Measurements from ENCODE around the gene ASPDH.

The ASPDH gene

DNA sequence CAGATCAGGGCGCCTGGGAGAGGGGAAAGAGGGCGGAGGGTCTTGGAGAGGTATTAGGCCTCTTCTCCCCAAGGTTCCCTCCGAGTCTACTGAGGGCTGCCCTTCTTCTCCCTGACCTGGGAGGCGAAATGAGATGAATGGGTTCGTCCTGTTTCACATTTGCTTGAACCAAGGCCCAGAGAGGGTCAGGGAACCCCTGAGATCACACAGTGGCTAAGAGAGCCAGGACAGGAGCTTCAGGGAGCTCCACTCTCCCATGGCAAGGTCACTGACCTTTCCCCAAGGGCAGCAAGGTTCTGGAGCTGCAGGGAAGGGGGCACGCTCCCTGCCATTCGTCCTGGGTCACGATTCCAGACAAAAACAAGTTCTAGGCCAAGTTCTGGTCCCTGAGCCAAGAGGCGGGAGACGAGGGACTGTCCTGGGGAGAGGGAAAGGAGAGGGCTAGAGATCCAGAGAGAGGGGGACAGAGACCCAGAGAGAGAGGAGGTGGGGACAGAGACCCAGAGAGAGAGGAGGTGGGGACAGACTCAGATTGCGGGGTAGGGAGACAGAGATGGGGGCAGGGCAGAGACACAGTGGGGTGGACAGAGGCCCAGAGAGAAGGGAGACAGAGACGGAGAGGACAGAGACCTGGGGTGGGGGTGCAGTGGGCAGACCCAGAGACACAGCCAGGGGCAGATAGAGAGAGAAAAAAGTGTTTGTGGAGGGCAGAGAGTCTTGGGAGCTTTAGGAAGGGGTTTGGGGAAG lies 541 bp downstream of the ASPDH start:
- no peak for DNase-seq

DNA sequence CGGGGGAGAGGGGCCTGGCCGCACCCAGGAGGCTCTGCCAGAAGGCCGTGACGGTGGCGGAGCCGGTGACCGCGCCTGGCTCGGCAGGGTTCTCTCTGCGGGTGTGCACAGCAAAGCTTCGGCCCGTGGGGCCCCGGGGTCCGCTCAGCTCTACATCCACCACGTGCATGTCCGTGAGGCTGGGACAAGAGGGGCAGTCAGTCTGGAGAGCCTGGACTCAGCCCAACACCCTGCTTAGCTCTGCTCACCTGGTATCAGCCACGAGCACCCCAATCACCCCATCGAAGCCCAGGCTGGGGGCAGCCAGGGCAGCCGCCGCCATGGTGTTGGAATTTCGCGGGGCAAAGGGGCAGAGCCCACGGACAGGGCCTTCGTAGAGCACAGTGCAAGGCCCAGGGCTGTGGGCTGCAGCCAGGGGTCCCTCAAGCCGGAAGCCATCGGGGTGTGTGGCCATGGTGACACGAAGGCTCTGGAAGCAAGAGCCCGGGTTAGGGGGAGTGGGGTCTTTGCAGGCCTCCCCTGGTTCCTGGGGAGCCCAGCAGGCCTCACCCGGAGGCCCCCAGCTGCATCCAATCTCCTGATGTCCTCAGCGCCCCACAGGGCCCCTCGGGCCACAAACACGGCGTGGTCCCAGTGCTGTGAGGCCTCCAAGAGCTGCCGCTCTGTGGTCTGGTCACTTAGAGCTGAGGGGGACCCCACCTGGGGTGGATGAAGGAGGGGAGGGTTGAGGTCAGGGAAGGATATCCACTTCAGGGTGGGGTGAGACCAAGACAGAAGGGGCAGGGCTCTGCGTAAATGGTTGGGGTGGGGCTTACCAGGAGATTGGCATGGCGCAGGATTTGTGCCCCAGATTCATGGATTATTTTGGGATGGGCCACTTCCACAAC lies 1.4 kb downstream of the ASPDH start:
- DNase-seq = no peak

DNA sequence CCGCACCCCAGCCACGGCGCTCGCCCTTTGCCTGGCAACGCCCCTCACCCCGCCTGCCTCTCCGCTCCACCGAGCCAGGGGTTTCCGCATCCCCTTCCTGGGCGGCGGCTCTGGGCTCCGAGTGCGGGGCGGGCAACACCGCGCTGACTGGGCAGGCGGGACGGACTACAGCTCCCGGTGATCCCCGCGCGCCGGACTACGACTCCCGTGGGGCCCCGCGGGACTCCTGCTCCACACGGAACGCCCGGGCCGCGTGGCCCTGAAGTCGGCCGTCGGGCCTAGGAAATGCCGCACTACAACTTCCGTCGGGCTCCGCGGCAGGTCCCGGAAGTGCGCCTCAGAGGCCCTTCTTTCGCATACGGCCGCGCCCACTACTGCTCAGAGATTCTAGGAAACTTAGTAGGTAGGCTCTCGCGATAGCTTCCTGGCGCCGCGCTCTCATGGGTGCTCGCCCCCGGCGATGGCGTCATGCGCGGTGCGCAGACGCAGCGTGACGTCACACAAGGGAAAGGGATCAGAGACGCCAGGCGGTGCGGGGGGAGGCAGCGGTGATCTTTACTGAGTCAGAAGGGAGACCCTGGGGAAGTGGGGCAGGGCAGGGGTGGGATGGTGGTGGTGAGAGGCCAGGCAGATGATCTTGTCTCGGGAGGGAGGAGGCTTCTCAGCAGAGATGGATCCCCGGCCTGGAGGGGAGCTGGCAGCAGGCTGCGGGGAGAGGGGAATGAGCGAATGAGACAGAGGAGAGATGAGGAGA lies 2.5 kb downstream of the ASPDH start, which contains the start of gene JOSD2:
TSS of gene JOSD2 (minus strand) at position 123 of the 754 bp plus-strand sequence. CDS start 760 bp downstream, outside the sequence.
- DNase-seq = peak; percentile 100

DNA sequence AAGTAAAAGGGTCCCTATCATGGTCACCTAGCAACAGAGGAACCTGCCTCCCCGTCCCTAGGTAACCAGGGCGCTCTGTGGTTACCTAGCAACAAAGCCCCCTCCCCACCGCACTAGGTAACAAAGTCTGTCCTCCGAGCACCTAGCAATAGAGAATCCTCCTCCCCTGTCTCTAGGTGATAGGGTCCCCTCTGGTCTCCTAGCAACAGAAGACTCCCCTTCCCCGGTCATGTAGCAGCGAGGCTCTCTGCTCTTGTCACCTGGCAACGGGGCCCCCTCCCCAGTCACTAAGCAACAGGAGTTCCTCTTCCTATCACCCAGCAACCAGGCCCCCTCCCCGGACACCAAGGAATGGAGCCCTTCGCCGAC lies 3.0 kb downstream of the ASPDH start:
- DNase-seq = peak; percentile 96

DNA sequence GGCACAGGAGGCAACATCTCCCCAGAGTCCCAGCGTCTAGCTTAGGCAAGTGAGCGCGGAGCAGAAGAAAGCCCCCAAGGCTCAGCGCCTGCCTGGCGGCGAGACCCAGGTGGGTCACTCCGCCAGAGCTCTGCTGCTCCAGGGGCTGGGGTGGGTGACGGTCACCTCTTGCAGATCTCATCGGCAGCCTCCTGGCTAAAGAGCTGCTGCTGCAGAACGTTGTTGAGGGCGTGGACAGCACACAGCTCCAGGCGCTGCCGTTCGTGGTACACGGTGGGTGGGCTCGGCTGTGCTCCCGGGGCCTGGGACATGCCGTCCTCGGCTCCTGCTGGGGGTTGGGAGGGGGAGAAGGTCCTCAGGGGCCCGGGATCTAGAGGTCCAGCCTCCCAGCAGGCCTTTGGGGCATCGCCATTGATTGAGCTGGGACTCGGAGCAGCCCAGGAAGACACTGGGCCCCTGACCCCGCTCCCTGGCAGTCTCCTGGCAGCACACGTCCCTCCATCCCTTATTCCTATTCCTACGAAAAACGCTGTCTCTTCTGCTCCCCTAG lies 3.5 kb downstream of the ASPDH start:
- no peak for DNase-seq

DNA sequence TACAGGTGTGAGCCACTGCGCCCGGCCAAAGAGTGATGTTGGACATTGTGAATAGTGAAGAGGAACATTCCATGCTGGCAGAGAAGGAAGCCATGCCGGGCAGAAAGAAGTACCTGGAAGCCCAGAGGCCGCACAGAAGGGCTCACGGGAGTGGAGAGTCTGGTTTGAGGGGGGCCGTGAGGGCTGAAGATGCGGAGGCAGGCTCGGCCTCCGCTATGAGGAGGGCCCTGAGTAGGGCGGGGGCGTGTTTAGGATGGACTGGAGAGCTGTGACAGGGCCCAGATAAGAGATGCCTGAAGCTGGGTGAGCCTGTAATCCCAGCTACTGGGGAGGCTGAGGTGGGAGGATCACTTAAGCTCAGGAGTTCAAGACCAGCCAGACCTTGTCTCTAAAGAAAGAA lies 4.3 kb downstream of the ASPDH start:
- DNase-seq = no peak

DNA sequence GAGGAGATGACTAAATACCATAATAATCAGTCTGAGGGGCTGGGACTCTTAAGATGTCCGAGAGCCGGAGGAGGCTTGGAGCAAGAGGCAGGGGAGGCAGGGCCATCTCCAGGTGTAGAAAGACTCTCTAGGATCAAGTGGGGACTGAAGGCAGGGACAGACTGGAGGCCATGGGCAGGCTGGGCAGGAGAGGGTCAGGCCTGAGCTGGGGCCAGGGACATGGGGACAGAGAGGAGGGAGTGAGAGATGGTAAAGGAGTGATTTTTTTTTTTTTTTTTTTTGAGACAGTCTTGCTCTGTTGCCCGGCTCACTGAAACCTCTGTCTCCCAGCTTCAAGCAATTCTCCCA lies 4.9 kb downstream of the ASPDH start:
- no peak for DNase-seq

DNA sequence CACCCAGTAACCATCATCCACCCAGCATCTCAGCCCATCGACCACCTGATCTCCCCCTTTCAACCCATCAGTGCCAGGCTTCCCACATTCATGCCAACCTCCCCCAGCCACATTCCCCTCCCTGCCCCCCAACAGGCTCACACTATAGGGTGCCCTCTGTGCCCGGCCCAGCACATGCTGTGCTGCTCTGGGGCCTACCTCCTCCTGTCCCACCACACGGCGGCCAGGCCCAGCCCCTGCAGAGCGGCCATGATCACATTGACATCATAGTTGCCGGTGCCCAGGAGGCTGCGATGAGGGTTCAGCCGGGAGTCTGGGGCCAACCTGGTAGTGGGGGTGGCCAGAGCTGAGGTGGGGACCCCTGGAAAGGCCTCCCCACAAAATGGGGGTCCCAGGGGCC lies 6.3 kb downstream of the ASPDH start:
- no peak for DNase-seq

DNA sequence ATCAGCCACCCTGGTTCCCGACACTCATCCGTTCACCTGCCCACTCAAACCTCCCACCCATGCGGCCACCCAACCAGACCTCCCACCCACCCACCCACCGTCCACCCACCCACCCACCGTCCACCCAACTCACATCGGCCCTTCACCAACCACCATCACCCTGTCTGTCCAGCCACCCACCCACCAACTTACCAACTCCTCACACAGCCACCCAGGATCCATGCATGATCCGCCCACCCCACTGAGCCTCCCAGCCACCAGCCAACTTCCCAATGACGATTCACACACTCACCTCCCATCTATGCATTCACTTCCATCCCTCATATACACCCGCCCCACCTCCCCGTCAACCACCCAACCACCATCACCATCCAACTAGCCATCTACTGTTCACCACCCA lies 7.0 kb downstream of the ASPDH start:
- no peak for DNase-seq

DNA sequence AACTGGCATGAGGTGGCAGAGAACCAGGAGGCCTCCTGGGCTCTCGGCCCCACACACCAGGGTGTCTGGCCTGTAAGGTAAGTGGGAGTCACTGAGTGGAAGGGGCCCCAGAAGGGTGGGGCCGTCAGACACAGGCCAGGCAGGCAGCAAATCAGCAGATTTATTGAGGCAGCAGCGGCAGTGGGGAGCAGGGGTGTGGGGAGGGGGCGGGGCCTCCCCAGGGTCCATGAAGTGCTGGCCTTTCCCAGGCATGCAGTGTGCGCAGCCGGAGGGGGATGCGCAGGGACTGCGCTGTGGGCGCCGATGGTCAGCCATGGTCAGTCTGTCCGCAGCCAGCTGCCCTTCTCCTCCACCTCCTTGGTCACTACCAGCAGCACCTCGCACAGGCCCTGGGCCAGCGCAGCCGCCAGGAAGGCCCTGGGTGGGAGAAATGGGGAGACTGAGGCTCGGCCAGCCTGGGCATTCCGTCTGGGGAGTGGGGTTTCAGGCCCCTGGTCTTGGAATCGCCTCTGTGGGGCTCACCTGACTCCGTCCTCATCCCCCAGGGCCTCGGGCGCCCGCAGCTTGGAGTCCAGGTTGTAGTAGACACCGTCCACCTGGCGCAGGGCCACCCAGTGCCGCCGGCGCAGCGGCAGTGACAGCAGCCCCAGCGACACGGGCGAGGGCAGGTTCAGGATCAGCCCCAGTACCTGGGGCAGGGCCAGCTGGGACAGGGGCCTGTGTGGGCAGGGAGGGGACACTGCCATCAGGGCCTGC lies 7.7 kb downstream of the ASPDH start:
- no peak for DNase-seq

DNA sequence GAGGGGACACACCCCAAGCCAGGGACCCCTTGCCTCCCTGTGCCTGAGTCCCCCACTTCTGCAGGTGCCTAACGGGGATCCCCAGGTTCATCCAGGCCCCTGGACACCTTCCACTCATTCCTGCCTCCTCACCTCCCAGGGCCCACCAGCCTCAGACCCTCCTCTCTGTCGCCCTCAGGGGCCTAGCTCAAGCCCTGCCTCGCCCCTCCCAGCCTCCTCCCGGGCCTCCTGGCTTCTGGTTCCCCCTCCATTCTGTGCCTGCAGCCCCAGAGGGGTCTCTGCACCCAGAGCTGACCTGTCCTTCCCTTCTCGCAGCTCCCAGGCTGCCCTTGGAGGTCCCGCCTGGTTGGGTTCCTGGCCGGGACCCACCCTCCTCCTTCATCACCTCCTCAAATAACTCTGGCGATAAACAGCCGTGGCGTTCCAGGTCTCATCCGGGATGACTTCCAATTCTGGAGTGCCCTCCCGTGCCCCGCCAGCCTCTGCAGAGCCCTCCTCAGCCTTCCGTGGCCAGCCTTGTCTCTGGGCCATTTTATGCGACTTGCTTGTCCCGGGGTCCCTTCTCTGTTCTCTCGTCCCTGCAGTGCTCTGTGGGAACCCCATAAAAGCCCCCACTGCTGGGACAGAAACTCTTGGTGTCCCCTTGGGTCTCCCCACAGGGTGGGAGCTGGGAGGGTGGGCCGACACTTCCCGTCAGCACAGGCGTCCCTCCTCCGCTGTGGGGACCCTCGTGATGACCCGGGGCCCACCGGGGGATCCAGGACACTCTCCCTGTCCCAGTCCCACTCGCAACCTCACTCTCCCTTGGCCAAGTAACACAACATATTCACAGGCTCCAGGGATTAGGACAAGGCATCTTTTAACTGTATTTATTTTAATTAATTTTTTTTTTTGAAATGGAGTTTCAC lies 11.9 kb downstream of the ASPDH start:
- no peak for DNase-seq

DNA sequence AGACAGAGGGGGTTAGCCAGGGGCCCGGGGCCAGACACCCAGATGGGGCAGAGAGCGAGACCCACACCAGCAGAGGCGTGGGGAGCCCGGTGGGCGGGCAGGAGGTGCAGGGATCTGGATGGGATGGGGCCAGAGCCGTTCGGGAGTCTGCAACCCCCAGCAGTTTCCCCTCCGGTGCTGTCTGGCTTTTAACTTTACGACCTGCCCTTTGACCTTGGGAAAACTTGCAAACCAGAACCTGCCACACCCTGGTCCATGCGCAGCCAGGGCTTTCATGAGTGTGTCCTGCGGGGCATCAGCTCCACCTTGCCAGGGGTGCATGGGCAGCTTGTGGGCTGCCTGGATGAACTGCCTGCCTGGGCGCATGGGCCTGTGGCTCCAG lies 12.5 kb downstream of the ASPDH start:
- DNase-seq = no peak

DNA sequence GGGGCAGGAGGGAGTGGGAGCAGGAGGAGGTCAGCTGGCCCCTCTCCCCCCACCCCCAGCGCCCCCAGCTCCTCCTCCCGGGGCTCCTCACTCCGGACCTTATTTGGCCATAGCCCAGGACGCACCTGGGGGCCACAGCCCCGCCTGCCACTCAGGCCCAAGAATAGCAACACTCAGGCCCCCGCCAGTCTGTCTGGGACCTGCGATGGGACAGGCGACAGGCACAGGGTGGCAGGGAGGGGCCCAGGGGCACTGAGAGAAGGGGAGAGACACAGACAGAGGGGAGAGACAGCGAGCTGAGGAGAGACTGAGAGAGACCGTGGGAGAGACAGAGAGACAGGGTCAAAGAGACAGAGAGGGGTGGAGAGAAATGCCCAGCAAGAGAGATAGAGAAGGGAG lies 13.0 kb downstream of the ASPDH start:
- no peak for DNase-seq

DNA sequence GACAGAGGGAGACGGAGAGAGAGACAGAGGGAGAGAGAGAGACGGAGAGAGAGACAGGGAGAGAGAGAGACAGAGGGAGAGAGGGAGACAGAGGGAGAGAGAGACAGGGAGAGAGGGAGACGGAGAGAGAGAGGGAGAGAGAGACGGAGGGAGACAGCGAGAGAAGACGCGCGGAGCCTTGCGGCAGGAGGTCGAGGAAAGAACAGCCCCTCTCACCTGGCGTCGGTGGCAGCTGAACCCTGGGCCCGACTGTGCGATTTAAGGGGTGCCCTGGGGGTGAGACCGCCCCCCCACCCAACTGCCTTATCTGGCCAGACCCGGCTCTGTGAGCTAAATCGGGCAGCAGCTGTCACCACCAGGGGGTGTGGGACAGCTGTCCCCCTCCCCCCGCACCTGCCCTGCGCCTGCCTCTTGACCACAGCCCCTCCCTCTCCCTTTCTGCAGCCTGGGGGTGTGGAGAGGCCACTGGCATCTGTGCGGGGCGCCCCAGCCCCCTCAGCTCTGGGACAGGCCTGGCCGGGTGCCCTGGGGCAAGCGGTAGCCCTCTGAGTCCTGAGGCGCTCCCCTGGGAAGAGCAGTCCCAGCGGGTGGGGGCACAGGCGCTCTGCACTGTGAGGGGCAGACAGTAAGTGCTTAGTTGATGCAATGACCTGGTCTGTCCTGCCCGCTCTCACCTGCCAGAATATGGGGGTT lies 13.5 kb downstream of the ASPDH start:
- DNase-seq = peak; percentile 71

DNA sequence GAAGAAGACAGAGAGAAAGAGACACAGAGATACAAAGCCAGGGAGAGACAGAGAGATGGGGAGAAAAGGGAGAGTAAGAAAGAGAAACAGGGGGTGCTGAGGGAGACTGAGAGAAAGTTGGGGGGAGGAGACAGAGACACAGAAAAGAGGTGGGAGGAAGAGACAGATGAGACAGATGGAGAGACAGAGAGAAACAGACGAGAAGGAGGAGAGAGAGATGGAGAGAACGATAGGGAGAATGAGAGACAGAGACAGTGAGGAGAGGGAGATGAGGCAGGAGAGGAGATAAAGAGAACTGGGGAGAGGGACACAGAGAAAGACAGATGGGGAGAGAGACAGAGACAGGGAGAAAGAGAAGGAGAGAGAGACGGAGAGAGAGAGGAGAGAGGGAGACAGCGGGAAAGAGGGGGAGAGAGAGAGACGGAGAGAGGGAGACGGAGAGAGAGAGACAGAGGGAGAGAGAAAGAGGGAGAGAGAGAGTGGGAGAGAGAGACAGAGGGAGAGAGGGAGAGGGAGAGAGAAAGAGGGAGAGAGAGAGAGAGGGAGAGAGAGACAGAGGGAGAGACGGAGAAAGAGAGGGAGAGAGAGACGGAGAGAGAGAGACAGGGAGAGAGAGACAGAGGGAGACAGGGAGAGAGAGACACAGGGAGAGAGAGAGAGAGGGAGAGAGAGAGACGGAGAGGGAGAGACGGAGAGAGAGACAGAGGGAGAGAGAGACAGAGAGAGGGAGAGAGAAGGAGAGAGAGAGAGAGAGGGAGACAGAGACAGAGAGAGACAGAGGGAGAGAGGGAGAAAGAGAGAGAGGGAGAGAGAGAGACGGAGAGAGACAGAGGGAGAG lies 15.3 kb downstream of the ASPDH start:
- no peak for DNase-seq

DNA sequence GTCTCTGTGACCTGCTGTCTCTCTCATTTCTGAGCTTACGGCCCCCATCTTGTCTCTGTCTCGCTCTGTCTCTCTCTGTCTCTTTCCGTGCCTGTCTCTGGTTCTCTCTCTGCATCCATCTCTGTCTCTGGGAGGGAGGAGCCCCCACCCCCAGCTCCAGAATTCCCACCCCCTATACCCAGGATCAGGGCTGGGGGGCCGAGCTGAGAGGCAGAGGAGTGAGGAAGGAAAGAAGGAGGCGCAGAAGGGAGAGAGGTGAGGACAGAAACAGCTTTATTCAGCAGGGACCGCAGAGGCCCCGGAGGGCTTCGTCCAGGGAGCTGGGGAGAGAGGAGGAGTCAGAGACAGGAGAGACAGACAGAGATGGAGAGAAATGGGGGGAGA lies 16.7 kb downstream of the ASPDH start:
- DNase-seq = no peak

DNA sequence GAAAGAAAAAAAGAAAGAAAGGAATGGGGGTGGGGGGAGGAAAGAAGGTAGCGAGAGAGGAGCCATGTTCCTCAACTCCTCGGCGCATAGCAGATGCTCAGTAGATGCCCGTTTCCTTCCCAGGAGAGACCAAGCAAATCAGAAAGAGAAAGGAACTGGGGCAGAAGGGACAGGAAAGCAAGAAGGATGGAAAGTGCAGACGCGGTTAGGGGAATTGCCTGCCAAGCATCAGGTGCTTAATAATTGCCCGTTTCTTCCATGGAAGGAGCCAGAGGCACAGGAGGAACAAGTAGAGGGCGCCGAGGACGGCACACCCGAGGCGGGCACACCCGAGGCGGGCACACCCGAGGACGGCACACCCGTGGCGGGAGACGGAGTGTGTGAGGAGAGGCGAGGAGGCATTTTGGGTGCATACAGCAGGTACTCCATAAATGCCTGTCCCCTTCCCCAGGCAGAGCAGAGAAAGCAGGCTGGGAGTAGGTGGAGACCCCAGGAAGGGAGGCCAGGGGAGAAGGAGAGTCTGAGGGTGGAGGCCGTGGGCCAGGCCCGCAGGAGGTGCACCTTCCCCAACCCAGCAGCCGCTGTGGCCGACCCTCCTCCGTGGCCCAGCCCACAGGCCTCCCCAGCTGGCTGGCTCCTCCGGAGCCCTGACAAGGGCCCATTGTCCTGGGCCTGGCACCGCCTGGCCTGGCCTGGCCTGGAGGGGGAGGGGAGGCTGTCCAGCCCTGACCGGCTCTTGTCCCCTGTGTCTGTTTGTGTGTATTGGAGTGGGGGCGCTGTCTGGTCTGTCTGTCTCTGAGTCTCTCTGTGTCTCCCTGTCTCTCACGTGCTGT lies 17.3 kb downstream of the ASPDH start:
- peak; percentile 9 for DNase-seq

DNA sequence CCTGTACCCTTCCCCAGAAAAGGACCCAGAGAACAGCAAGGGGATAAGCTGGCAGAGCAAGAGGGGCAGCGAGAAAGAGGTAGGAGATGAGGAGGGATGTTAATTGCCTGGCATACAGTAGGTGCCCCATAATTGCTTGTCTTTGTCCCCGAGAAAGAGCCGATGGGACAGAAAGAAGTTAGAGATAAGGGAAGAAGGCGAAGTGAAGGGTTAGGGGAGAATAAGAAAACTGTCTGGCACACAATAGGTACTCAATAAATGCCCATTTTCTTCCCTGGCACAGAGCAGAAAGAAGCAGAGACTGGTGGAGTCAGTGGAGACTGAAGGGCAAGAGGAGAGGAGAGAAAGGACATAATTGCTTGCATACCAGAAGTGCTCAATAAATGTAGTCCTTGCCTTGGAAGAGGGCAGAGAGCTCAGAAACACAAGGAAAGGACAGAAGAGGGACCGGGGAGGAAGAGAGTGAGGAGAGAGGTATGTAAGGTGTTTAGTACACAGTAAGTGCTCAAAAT lies 18.6 kb downstream of the ASPDH start:
- DNase-seq = no peak
